ENCODE measurements around the gene TPM1. TPM values are rescaled to one million over a fixed set of nuclear protein-coding genes. Genes with fewer than 3 reads are reported as not detected.

TPM1 gene
- total and polyA plus RNA-seq, 4 donors, result 64.7 to 101 (median 71.5) TPM

DNA sequence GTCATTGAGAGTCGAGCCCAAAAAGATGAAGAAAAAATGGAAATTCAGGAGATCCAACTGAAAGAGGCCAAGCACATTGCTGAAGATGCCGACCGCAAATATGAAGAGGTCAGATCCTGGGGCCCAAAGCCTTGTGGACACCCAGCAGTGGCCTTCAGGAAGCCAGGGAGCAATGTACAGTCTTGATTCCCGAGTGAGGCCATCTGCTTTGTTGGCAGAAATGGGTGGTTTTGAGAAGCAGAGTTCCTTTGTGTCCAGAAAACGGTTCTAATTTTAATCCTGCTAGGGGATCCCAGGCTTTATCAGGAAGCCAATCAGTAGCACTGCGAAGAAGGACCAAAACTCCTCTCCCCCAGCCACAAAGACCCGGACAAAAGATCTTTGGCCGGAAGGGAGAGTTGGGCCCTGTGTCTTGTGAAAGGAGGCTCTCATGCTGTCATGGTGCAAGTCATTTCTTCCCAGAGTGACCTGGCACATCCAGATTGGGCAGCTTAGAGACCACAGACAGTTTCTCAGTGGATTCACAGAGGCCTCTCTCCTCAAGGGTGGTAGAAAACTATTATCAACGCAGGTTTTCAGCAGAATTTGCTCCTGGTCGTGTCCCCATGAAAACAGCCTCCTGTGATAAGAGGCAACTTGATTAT is 17.1 kb downstream of the TPM1 start:
- Histone ChIP-seq H3K4me3 (ENCODE audit: low read depth in 1 of 3, low read length in 3 of 3) (no peak overlapping the region), H3K9ac (ENCODE audit: low read depth in 1 of 2, low read length in 2 of 2) (no peak overlapping the region), H3K4me1 (ENCODE audit: control insufficient read depth in 4 of 4, insufficient read depth in 4 of 4, low read length in 3 of 4) (peaks cover 0 to 14% (median 9%) of the 10 kb centered on the region in 4 donors), H3K27ac (ENCODE audit: low read depth in 1 of 2, low read length in 2 of 2) (no peak overlapping the region), H3K36me3 (ENCODE audit: control insufficient read depth in 4 of 4, insufficient read depth in 3 of 4, low read depth in 1 of 4, low read length in 3 of 4) (peaks cover 18 to 68% (median 58%) of the 10 kb centered on the region in 4 donors), H3K27me3 (ENCODE audit: control insufficient read depth in 4 of 4, insufficient read depth in 4 of 4, low read length in 3 of 4) (no peaks in the 10 kb centered on the region), H3K9me3 (ENCODE audit: control insufficient read depth in 4 of 4, low read length in 3 of 4) (no peaks in the 10 kb centered on the region)
- WGBS, result 86% methylated on average over 10 of the region's 10 CpGs
- TF ChIP-seq NR2F2 (IDR thresholded peaks at IDR 0.05) (peak; percentile 49), EGR1 (IDR thresholded peaks at IDR 0.05; ENCODE audit: low read depth in 2 of 2) (no peak)
- TF ChIP-seq, protein P1, sequence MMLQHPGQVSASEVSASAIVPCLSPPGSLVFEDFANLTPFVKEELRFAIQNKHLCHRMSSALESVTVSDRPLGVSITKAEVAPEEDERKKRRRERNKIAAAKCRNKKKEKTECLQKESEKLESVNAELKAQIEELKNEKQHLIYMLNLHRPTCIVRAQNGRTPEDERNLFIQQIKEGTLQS (IDR thresholded peaks at IDR 0.05), result no peak
- DNase-seq (ENCODE audit: low spot score), result no peak

DNA sequence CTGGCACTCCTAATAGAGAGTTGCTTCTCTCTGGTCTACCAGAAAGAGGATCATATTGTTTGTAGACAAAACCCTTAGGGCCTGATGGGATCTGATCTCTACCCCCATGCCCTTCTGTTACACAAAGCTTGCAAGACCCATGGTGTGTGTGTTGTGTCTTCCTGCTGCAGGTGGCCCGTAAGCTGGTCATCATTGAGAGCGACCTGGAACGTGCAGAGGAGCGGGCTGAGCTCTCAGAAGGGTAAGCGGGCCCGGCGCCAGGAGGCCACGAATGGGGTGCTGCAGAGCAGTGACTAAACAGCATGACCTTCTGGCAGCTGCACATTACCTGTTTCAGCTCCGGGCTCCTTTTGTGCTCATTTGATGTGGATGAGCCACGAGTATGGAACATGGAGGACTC is 18.2 kb downstream of the TPM1 start:
- no peak for DNase-seq (ENCODE audit: low spot score)
- Histone ChIP-seq H3K27me3 (ENCODE audit: control insufficient read depth in 4 of 4, insufficient read depth in 4 of 4, low read length in 3 of 4) (no peaks in the 10 kb centered on the region), H3K9ac (ENCODE audit: low read depth in 1 of 2, low read length in 2 of 2) (no peak overlapping the region), H3K4me3 (ENCODE audit: low read depth in 1 of 3, low read length in 3 of 3) (no peak overlapping the region), H3K4me1 (ENCODE audit: control insufficient read depth in 4 of 4, insufficient read depth in 4 of 4, low read length in 3 of 4) (peaks cover 0 to 4% (median 1%) of the 10 kb centered on the region in 4 donors), H3K9me3 (ENCODE audit: control insufficient read depth in 4 of 4, low read length in 3 of 4) (no peaks in the 10 kb centered on the region), H3K36me3 (ENCODE audit: control insufficient read depth in 4 of 4, insufficient read depth in 3 of 4, low read depth in 1 of 4, low read length in 3 of 4) (peaks cover 18 to 68% (median 60%) of the 10 kb centered on the region in 4 donors), H3K27ac (ENCODE audit: low read depth in 1 of 2, low read length in 2 of 2) (no peak overlapping the region)
- TF ChIP-seq, protein P2, sequence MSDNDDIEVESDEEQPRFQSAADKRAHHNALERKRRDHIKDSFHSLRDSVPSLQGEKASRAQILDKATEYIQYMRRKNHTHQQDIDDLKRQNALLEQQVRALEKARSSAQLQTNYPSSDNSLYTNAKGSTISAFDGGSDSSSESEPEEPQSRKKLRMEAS (IDR thresholded peaks at IDR 0.05), result no peak
- TF ChIP-seq GABPA (IDR thresholded peaks at IDR 0.05 in 1 of 2, conservative IDR thresholded peaks at IDR 0.05 in 1 of 2), result no peak
- TF ChIP-seq, protein P3, sequence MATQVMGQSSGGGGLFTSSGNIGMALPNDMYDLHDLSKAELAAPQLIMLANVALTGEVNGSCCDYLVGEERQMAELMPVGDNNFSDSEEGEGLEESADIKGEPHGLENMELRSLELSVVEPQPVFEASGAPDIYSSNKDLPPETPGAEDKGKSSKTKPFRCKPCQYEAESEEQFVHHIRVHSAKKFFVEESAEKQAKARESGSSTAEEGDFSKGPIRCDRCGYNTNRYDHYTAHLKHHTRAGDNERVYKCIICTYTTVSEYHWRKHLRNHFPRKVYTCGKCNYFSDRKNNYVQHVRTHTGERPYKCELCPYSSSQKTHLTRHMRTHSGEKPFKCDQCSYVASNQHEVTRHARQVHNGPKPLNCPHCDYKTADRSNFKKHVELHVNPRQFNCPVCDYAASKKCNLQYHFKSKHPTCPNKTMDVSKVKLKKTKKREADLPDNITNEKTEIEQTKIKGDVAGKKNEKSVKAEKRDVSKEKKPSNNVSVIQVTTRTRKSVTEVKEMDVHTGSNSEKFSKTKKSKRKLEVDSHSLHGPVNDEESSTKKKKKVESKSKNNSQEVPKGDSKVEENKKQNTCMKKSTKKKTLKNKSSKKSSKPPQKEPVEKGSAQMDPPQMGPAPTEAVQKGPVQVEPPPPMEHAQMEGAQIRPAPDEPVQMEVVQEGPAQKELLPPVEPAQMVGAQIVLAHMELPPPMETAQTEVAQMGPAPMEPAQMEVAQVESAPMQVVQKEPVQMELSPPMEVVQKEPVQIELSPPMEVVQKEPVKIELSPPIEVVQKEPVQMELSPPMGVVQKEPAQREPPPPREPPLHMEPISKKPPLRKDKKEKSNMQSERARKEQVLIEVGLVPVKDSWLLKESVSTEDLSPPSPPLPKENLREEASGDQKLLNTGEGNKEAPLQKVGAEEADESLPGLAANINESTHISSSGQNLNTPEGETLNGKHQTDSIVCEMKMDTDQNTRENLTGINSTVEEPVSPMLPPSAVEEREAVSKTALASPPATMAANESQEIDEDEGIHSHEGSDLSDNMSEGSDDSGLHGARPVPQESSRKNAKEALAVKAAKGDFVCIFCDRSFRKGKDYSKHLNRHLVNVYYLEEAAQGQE (IDR thresholded peaks at IDR 0.05), result no peak
- no peak for TF ChIP-seq RAD21 (IDR thresholded peaks at IDR 0.05)
- TF ChIP-seq RXRA (IDR thresholded peaks at IDR 0.05), result no peak
- no peak for TF ChIP-seq FOXA2 (IDR thresholded peaks at IDR 0.05)
- TF ChIP-seq JUND (IDR thresholded peaks at IDR 0.05), result no peak
- TF ChIP-seq, protein P1 (IDR thresholded peaks at IDR 0.05), result no peak
- TF ChIP-seq YY1 (IDR thresholded peaks at IDR 0.05), result no peak
- TF ChIP-seq HNF4A (conservative IDR thresholded peaks at IDR 0.05), result no peak
- TF ChIP-seq NR2F2 (IDR thresholded peaks at IDR 0.05), result no peak
- TF ChIP-seq, protein P4, sequence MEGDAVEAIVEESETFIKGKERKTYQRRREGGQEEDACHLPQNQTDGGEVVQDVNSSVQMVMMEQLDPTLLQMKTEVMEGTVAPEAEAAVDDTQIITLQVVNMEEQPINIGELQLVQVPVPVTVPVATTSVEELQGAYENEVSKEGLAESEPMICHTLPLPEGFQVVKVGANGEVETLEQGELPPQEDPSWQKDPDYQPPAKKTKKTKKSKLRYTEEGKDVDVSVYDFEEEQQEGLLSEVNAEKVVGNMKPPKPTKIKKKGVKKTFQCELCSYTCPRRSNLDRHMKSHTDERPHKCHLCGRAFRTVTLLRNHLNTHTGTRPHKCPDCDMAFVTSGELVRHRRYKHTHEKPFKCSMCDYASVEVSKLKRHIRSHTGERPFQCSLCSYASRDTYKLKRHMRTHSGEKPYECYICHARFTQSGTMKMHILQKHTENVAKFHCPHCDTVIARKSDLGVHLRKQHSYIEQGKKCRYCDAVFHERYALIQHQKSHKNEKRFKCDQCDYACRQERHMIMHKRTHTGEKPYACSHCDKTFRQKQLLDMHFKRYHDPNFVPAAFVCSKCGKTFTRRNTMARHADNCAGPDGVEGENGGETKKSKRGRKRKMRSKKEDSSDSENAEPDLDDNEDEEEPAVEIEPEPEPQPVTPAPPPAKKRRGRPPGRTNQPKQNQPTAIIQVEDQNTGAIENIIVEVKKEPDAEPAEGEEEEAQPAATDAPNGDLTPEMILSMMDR (IDR thresholded peaks at IDR 0.05; ENCODE audit: low read depth, low read length, missing input control), result no peak
- WGBS, result 97% methylated on average over 10 of the region's 10 CpGs

Data from liver (tissue), 9 donors.